ENCODE data around the gene USP32.
"Not testable (repeated sequence)": the region's sequence is repeated elsewhere in the genome, so short reads cannot be mapped to it uniquely, and the experiment has no call there.

DNA sequence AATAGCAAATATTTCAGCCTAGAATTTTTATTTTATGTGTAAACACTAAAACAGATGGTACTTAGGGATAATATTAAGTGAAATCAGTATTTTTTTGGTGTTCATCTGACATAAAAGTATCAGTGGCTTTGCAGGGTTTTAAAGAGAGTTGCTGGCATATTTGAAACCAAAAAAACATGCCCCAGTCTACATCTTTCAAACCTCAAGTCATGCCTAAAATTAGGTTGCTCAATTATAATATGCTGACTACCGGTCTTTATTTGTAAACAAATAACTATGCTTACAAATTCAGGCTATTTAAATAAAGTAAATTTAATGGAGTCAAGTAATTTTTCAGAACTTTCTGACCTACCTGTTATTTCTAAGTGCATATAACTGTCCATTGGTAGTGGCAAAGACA, 183.6 kb downstream of the USP32 start:
- TF ChIP-seq, protein P1, sequence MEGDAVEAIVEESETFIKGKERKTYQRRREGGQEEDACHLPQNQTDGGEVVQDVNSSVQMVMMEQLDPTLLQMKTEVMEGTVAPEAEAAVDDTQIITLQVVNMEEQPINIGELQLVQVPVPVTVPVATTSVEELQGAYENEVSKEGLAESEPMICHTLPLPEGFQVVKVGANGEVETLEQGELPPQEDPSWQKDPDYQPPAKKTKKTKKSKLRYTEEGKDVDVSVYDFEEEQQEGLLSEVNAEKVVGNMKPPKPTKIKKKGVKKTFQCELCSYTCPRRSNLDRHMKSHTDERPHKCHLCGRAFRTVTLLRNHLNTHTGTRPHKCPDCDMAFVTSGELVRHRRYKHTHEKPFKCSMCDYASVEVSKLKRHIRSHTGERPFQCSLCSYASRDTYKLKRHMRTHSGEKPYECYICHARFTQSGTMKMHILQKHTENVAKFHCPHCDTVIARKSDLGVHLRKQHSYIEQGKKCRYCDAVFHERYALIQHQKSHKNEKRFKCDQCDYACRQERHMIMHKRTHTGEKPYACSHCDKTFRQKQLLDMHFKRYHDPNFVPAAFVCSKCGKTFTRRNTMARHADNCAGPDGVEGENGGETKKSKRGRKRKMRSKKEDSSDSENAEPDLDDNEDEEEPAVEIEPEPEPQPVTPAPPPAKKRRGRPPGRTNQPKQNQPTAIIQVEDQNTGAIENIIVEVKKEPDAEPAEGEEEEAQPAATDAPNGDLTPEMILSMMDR (IDR thresholded peaks at IDR 0.05) = not testable (repeated sequence)
- TF ChIP-seq MXD4 (CRISPR knock-in tag; IDR thresholded peaks at IDR 0.05; ENCODE audit: borderline replicate concordance); MAX (CRISPR knock-in tag; IDR thresholded peaks at IDR 0.05); ZNF317 (CRISPR knock-in tag; IDR thresholded peaks at IDR 0.05; ENCODE audit: borderline replicate concordance, low read depth); ELF4 (CRISPR knock-in tag; IDR thresholded peaks at IDR 0.05; ENCODE audit: low read depth); ATF3 (CRISPR knock-in tag; conservative IDR thresholded peaks at IDR 0.05); JUN (CRISPR knock-in tag; IDR thresholded peaks at IDR 0.05); FOXJ3 (CRISPR knock-in tag; IDR thresholded peaks at IDR 0.05; ENCODE audit: borderline replicate concordance): not testable (repeated sequence)
- TF ChIP-seq, protein P2, sequence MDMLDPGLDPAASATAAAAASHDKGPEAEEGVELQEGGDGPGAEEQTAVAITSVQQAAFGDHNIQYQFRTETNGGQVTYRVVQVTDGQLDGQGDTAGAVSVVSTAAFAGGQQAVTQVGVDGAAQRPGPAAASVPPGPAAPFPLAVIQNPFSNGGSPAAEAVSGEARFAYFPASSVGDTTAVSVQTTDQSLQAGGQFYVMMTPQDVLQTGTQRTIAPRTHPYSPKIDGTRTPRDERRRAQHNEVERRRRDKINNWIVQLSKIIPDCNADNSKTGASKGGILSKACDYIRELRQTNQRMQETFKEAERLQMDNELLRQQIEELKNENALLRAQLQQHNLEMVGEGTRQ (CRISPR knock-in tag; IDR thresholded peaks at IDR 0.05) = not testable (repeated sequence)

All from WTC11 (cell line).